IMR-90 (cell line): Measurements from ENCODE around the gene FOXC2. TPM values are rescaled to one million over a fixed set of nuclear protein-coding genes. Genes with fewer than 3 reads are reported as not detected.

Experiments used
- ATAC-seq: fragments of 200-7000 bp; cut with Tn5 transposase; 2 replicates; pipeline ENCODE4 v1.9.1; 2020; ENCODE audit warnings: low read depth, mild to moderate bottlenecking, moderate library complexity
- BruUV-seq: library from RNA; stranded (reverse); fragments of 400-500 nt; replicated peaks from 2 replicates; lab custom pipeline; 2021; lab: Mats Ljungman, UMichigan
- CTCF ChIA-PET: fragments of 300-600 bp; formaldehyde crosslinking; extraction: SDS; loops from one replicate; lab custom pipeline; 2021; ENCODE audit warnings: antibody characterized with exemption; lab: Yijun Ruan, JAX
- POLR2A ChIA-PET: fragments of 300-600 bp; sonication (Branson Sonifier 250); formaldehyde crosslinking; loops from one replicate; lab custom pipeline; 2022; ENCODE audit warnings: antibody characterized with exemption; ENCODE audit not compliant: unreplicated experiment; lab: Charles Lee
- DNase-seq: peaks from one replicate; pipeline ENCODE4 v3.0.0; 2013
- H2AFZ ChIP-seq: replicated peaks from 2 replicates; pipeline ENCODE3; 2013; ENCODE audit warnings: low read length, mild to moderate bottlenecking; ENCODE audit not compliant: poor library complexity
- H2AK5ac ChIP-seq: 2 replicates; pipeline ENCODE4 v1.6.1; 2013; ENCODE audit warnings: low read depth, low read length, inconsistent platforms
- H2AK9ac ChIP-seq: replicated peaks from 2 replicates; pipeline ENCODE3; 2013; ENCODE audit warnings: mild to moderate bottlenecking, low read depth, low read length, moderate library complexity; ENCODE audit not compliant: poor library complexity
- H2BK120ac ChIP-seq: 2 replicates; pipeline ENCODE4 v1.6.1; 2013; ENCODE audit warnings: low read depth, low read length, inconsistent platforms
- H2BK15ac ChIP-seq: 3 replicates; pipeline ENCODE4 v1.6.1; 2013; ENCODE audit warnings: low read depth, low read length, inconsistent platforms
- H2BK20ac ChIP-seq: 2 replicates; pipeline ENCODE4 v1.6.1; 2013; ENCODE audit warnings: low read depth, mild to moderate bottlenecking, inconsistent platforms, low read length, moderate library complexity
- H2BK5ac ChIP-seq: 2 replicates; pipeline ENCODE4 v1.6.1; 2013; ENCODE audit warnings: mild to moderate bottlenecking, low read depth, low read length, inconsistent platforms; ENCODE audit not compliant: poor library complexity, severe bottlenecking
- H3K14ac ChIP-seq: replicated peaks from 2 replicates; pipeline ENCODE4 v1.6.1; 2013; ENCODE audit warnings: low read depth, low read length, inconsistent platforms
- H3K18ac ChIP-seq: 2 replicates; pipeline ENCODE4 v1.6.1; 2013; ENCODE audit warnings: low read depth, low read length, control low read depth
- H3K23ac ChIP-seq: 2 replicates; pipeline ENCODE4 v1.6.1; 2013; ENCODE audit warnings: low read depth, low read length, inconsistent platforms
- H3K27ac ChIP-seq: 2 replicates; pipeline ENCODE4 v1.5.1; 2013; ENCODE audit warnings: mild to moderate bottlenecking, control low read depth, low read length; ENCODE audit not compliant: insufficient read depth
- H3K27me3 ChIP-seq: 2 replicates; pipeline ENCODE4 v1.6.1; 2013; ENCODE audit warnings: low read length; ENCODE audit not compliant: control insufficient read depth, insufficient read depth
- H3K36me3 ChIP-seq: 2 replicates; pipeline ENCODE4 v1.6.1; 2013; ENCODE audit warnings: low read length, mixed read lengths; ENCODE audit not compliant: control insufficient read depth, insufficient read depth
- H3K4ac ChIP-seq: 2 replicates; pipeline ENCODE4 v1.6.1; 2013; ENCODE audit warnings: low read depth, low read length, inconsistent platforms
- H3K4me1 ChIP-seq: 2 replicates; pipeline ENCODE4 v1.6.1; 2013; ENCODE audit warnings: low read length, mixed read lengths; ENCODE audit not compliant: control insufficient read depth, insufficient read depth
- H3K4me2 ChIP-seq: 2 replicates; pipeline ENCODE4 v1.6.1; 2013; ENCODE audit warnings: low read depth, mild to moderate bottlenecking, control low read depth, low read length, moderate library complexity
- H3K4me3 ChIP-seq: 2 replicates; pipeline ENCODE4 v1.5.1; 2013; ENCODE audit warnings: low read depth, mild to moderate bottlenecking, control low read depth, low read length, moderate library complexity; ENCODE audit not compliant: insufficient read depth
- H3K56ac ChIP-seq: 2 replicates; pipeline ENCODE4 v1.6.1; 2013; ENCODE audit warnings: low read length, inconsistent platforms; ENCODE audit not compliant: insufficient read depth; ENCODE audit errors: extremely low read depth
- H3K79me1 ChIP-seq, 2 experiments: 2 replicates each; pipeline ENCODE4 v1.6.1; 2013; ENCODE audit warnings: low read length in 2 of 2, inconsistent platforms in 1 of 2, low read depth in 1 of 2
- H3K9ac ChIP-seq: 2 replicates; pipeline ENCODE4 v1.6.1; 2013; ENCODE audit warnings: low read depth, low read length, control low read depth
- H3K9me1 ChIP-seq: 2 replicates; pipeline ENCODE4 v1.6.1; 2013; ENCODE audit warnings: low read length, inconsistent platforms; ENCODE audit not compliant: insufficient read depth
- H3K9me3 ChIP-seq: 2 replicates; pipeline ENCODE4 v1.6.1; 2013; ENCODE audit warnings: low read length; ENCODE audit not compliant: control insufficient read depth, insufficient read depth
- H4K20me1 ChIP-seq: 2 replicates; pipeline ENCODE4 v1.6.1; 2013; ENCODE audit warnings: low read length, inconsistent platforms; ENCODE audit not compliant: insufficient read depth
- H4K5ac ChIP-seq: 2 replicates; pipeline ENCODE4 v1.6.1; 2013; ENCODE audit warnings: mild to moderate bottlenecking, low read depth, low read length, control low read depth
- H4K8ac ChIP-seq, 2 experiments: 2 replicates each; pipeline ENCODE4 v1.6.1; 2013; ENCODE audit warnings: low read depth in 2 of 2, low read length in 2 of 2, control low read depth in 1 of 2, inconsistent platforms in 1 of 2
- H4K91ac ChIP-seq: 2 replicates; pipeline ENCODE4 v1.6.1; 2013; ENCODE audit warnings: low read depth, low read length, inconsistent platforms; ENCODE audit not compliant: insufficient read depth
- BHLHE40 ChIP-seq: fragments of 150-350 bp; IDR thresholded peaks from 2 replicates; pipeline ENCODE4 v1.6.1; 2016; ENCODE audit warnings: mild to moderate bottlenecking, low read depth, low read length
- CEBPB ChIP-seq: IDR thresholded peaks from 2 replicates; pipeline ENCODE4 v1.6.1; 2012; ENCODE audit warnings: low read depth, low read length, improper control_type of control experiment
- CHD1 ChIP-seq: IDR thresholded peaks from 2 replicates; pipeline ENCODE4 v1.6.1; 2012; ENCODE audit warnings: low read depth, low read length, improper control_type of control experiment
- ELK1 ChIP-seq: fragments of 150-350 bp; IDR thresholded peaks from 2 replicates; pipeline ENCODE4 v1.6.1; 2016; ENCODE audit warnings: low read depth, mild to moderate bottlenecking, low read length, moderate library complexity, borderline replicate concordance
- FOS ChIP-seq: fragments of 150-350 bp; IDR thresholded peaks from 2 replicates; pipeline ENCODE4 v1.6.1; 2016; ENCODE audit warnings: low read depth, low read length
- MAFK ChIP-seq: IDR thresholded peaks from 2 replicates; pipeline ENCODE4 v1.6.1; 2012; ENCODE audit warnings: low read depth, low read length, improper control_type of control experiment
- MAZ ChIP-seq: IDR thresholded peaks from 2 replicates; pipeline ENCODE4 v1.6.1; 2012; ENCODE audit warnings: low read depth, mild to moderate bottlenecking, low read length, improper control_type of control experiment, moderate library complexity, borderline replicate concordance
- MXI1 ChIP-seq: IDR thresholded peaks from 2 replicates; pipeline ENCODE4 v1.6.1; 2012; ENCODE audit warnings: low read depth, mild to moderate bottlenecking, low read length, moderate library complexity, borderline replicate concordance
- NFE2L2 ChIP-seq: fragments of 150-350 bp; IDR thresholded peaks from 2 replicates; pipeline ENCODE4 v1.6.1; 2016; ENCODE audit warnings: low read depth, mild to moderate bottlenecking, low read length
- POLR2A ChIP-seq: IDR thresholded peaks from 2 replicates; pipeline ENCODE4 v1.6.1; 2012; ENCODE audit warnings: mild to moderate bottlenecking, low read depth, low read length
- RAD21 ChIP-seq: IDR thresholded peaks from 2 replicates; pipeline ENCODE4 v1.6.1; 2012; ENCODE audit warnings: low read length, improper control_type of control experiment
- RCOR1 ChIP-seq: IDR thresholded peaks from 2 replicates; pipeline ENCODE4 v1.6.1; 2012; ENCODE audit warnings: mild to moderate bottlenecking, low read length, improper control_type of control experiment; ENCODE audit not compliant: insufficient replicate concordance
- RFX5 ChIP-seq: IDR thresholded peaks from 2 replicates; pipeline ENCODE4 v1.8.0; 2012; ENCODE audit warnings: low read depth, mild to moderate bottlenecking, low read length, moderate library complexity
- SMC3 ChIP-seq: fragments of 150-350 bp; IDR thresholded peaks from 2 replicates; pipeline ENCODE4 v1.6.1; 2016; ENCODE audit warnings: low read depth, mild to moderate bottlenecking, antibody characterized with exemption, low read length, moderate library complexity
- WGBS, 2 experiments: methylation state at CpG; one replicate each; pipeline versions ENCODE4 v1.1.5 to v1.1.7; 2013; ENCODE audit warnings: missing lambda C conversion rate in 2 of 2; ENCODE audit not compliant: insufficient read length in 1 of 2; ENCODE audit errors: extremely low coverage in 2 of 2; 5-methylcytosine and 5-hydroxymethylcytosine counted together
- dilution Hi-C: fragments of 300-500 bp; cut with HindIII; formaldehyde crosslinking; loops from one replicate; pipeline ENCODE4 v1.14.3; 2018; ENCODE audit warnings: low sequenced_read_pairs; ENCODE audit not compliant: unreplicated experiment
- in situ Hi-C: fragments of 300-500 bp; cut with MboI; formaldehyde crosslinking; loops from 3 replicates; pipeline ENCODE4 v1.14.3; 2019; ENCODE audit warnings: low sequenced_read_pairs, inconsistent platforms, mixed read lengths
- intact Hi-C: fragments of 100-400 bp; cut with micrococcal nuclease; formaldehyde crosslinking; loops from 2 replicates; pipeline ENCODE4 v1.10.0; 2022
- polyA plus RNA-seq, 3 experiments: library from polyadenylated mRNA; depleted of rRNA; stranded (reverse); fragments of >200 nt; gene quantifications; 2 replicates each; pipeline ENCODE4 v1.2.3, GENCODE V29; 2012; ENCODE audit warnings: low replicate concordance in 1 of 3
- total RNA-seq: library from RNA; depleted of rRNA; stranded (reverse); fragments of >200 nt; gene quantifications from 2 replicates; pipeline ENCODE4 v1.2.3, GENCODE V29; 2012
- TF ChIP-seq, protein P1 (sequence below): conservative IDR thresholded peaks from 2 replicates; pipeline ENCODE4 v1.5.1; 2012; ENCODE audit warnings: mild to moderate bottlenecking, low read depth, low read length, improper control_type of control experiment
- TF ChIP-seq, protein P2 (sequence below): fragments of 150-350 bp; IDR thresholded peaks from 2 replicates; pipeline ENCODE4 v1.6.1; 2017; ENCODE audit warnings: mild to moderate bottlenecking, antibody characterized with exemption, low read length, low read depth

Gene FOXC2
- total and polyA plus RNA-seq, 2 of the 4 experiments (the other 2 are of a cell fraction): 0.90 to 6.4 TPM

- no peak overlapping the region for H2BK5ac ChIP-seq
- H3K36me3 ChIP-seq: peaks cover 48% of the 10 kb centered on the region
- H3K9me3 ChIP-seq: no peaks in the 10 kb centered on the region
- no TSS peak for BruUV-seq
- TF ChIP-seq MXI1 (no peak), RFX5 (no peak), CEBPB (no peak), ELK1 (no peak), POLR2A (no peak), BHLHE40 (no peak), CHD1 (no peak), MAZ (no peak), NFE2L2 (no peak), FOS (no peak), MAFK (no peak), RCOR1 (no peak), SMC3 (no peak), RAD21 (no peak)
- TF ChIP-seq, protein P1, sequence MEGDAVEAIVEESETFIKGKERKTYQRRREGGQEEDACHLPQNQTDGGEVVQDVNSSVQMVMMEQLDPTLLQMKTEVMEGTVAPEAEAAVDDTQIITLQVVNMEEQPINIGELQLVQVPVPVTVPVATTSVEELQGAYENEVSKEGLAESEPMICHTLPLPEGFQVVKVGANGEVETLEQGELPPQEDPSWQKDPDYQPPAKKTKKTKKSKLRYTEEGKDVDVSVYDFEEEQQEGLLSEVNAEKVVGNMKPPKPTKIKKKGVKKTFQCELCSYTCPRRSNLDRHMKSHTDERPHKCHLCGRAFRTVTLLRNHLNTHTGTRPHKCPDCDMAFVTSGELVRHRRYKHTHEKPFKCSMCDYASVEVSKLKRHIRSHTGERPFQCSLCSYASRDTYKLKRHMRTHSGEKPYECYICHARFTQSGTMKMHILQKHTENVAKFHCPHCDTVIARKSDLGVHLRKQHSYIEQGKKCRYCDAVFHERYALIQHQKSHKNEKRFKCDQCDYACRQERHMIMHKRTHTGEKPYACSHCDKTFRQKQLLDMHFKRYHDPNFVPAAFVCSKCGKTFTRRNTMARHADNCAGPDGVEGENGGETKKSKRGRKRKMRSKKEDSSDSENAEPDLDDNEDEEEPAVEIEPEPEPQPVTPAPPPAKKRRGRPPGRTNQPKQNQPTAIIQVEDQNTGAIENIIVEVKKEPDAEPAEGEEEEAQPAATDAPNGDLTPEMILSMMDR: no peak
- TF ChIP-seq, protein P2, sequence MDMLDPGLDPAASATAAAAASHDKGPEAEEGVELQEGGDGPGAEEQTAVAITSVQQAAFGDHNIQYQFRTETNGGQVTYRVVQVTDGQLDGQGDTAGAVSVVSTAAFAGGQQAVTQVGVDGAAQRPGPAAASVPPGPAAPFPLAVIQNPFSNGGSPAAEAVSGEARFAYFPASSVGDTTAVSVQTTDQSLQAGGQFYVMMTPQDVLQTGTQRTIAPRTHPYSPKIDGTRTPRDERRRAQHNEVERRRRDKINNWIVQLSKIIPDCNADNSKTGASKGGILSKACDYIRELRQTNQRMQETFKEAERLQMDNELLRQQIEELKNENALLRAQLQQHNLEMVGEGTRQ: no peak
- no peak overlapping the region for H3K4me2 ChIP-seq
- ChIA-PET POLR2A (no interaction called here), CTCF (no interaction called here)
- H3K79me1 ChIP-seq: no peaks in the 10 kb centered on the region; a peak in 1 of 4 replicates
- H4K8ac ChIP-seq: no peak overlapping the region
- no peak overlapping the region for H2BK20ac ChIP-seq
- no peaks in the 10 kb centered on the region for H3K27me3 ChIP-seq
- H2BK120ac ChIP-seq: no peak overlapping the region
- H3K14ac ChIP-seq: no peak overlapping the region
- 95% methylated on average over 10 of the region's 17 CpGs; no CpG with 5 or more reads in 1 of the 2 experiments for WGBS, 2 experiments
- H2BK15ac ChIP-seq: no peak overlapping the region
- H3K56ac ChIP-seq: no peak overlapping the region
- H2AFZ ChIP-seq: no peak overlapping the region
- no peak overlapping the region for H2AK9ac ChIP-seq
- no peak for DNase-seq
- H3K4me3 ChIP-seq: no peak overlapping the region
- H4K5ac ChIP-seq: no peak overlapping the region
- intact Hi-C loops: no loop called here
- no peak overlapping the region for H3K9ac ChIP-seq
- no peak overlapping the region for H3K18ac ChIP-seq
- no peak overlapping the region for H4K91ac ChIP-seq
- H3K9me1 ChIP-seq: no peaks in the 10 kb centered on the region
- in situ Hi-C loops: no loop called here
- no peak overlapping the region for H3K4ac ChIP-seq
- dilution Hi-C loops: no loop called here
- no peak overlapping the region for H2AK5ac ChIP-seq
- H3K27ac ChIP-seq: no peak overlapping the region
- no peak overlapping the region for H3K23ac ChIP-seq
- no peak for ATAC-seq
- no peaks in the 10 kb centered on the region for H4K20me1 ChIP-seq
- H3K4me1 ChIP-seq: no peaks in the 10 kb centered on the region
Observed at GRCh38 chr16:86538196-86538780, 28.3 kb upstream of the FOXC2 start.
